Osteocyte (in vitro differentiated cells): ENCODE measurements around the gene OR6B3. TPM values are rescaled to one million over a fixed set of nuclear protein-coding genes. Genes with fewer than 3 reads are reported as not detected.

Experiments
- DNase-seq: peaks from one replicate; pipeline ENCODE4 v3.0.0; 2021; ENCODE audit warnings: mixed read lengths; ENCODE audit not compliant: unreplicated experiment; ENCODE audit errors: extremely low spot score
- H3K27ac Mint-ChIP-seq: one replicate; pipeline ENCODE4 v1.8.0; 2021; ENCODE audit warnings: mild to moderate bottlenecking, mixed read lengths; ENCODE audit not compliant: unreplicated experiment
- H3K27me3 Mint-ChIP-seq: one replicate; pipeline ENCODE4 v1.8.0; 2021; ENCODE audit warnings: mixed read lengths; ENCODE audit not compliant: unreplicated experiment
- H3K36me3 Mint-ChIP-seq: one replicate; pipeline ENCODE4 v1.8.0; 2021; ENCODE audit warnings: mixed read lengths; ENCODE audit not compliant: unreplicated experiment
- H3K4me1 Mint-ChIP-seq: one replicate; pipeline ENCODE4 v1.8.0; 2021; ENCODE audit warnings: mixed read lengths; ENCODE audit not compliant: unreplicated experiment
- H3K4me3 Mint-ChIP-seq: one replicate; pipeline ENCODE4 v1.8.0; 2021; ENCODE audit warnings: mild to moderate bottlenecking, moderate library complexity, mixed read lengths; ENCODE audit not compliant: unreplicated experiment
- H3K9me3 Mint-ChIP-seq: one replicate; pipeline ENCODE4 v1.8.0; 2021; ENCODE audit warnings: mixed read lengths; ENCODE audit not compliant: unreplicated experiment
- CTCF ChIP-seq: fragments of 200-600 bp; sonication (generic); IDR thresholded peaks from 2 replicates; pipeline ENCODE4 v1.5.0; 2021; ENCODE audit warnings: antibody characterized with exemption, mild to moderate bottlenecking, moderate library complexity
- total RNA-seq: library from RNA; stranded (reverse); gene quantifications from 2 replicates; pipeline ENCODE4 v1.2.1, GENCODE V29; 2021

OR6B3 gene
- total RNA-seq, 1 donor from 2014 or later, result not detected

GRCh38 chr2:240037358-240037757 lies 16.0 kb downstream of the OR6B3 start:
- Mint-ChIP-seq H3K9me3 (no peaks in the 10 kb centered on the region), H3K4me1 (no peaks in the 10 kb centered on the region), H3K27ac (no peak overlapping the region), H3K27me3 (peaks cover 36% of the 10 kb centered on the region), H3K4me3 (no peak overlapping the region), H3K36me3 (no peaks in the 10 kb centered on the region)
- TF ChIP-seq CTCF, result no peak
- DNase-seq, result no peak

GRCh38 chr2:240033330-240033678 lies 20.0 kb downstream of the OR6B3 start:
- H3K27me3 Mint-ChIP-seq, result peaks cover 46% of the 10 kb centered on the region
- no peak overlapping the region for H3K4me3 Mint-ChIP-seq

GRCh38 chr2:240032406-240033329 lies 20.7 kb downstream of the OR6B3 start:
- Mint-ChIP-seq H3K9me3 (no peaks in the 10 kb centered on the region), H3K27me3 (peaks cover 46% of the 10 kb centered on the region), H3K27ac (no peak overlapping the region), H3K36me3 (no peaks in the 10 kb centered on the region), H3K4me3 (no peak overlapping the region), H3K4me1 (no peaks in the 10 kb centered on the region)
- no peak for TF ChIP-seq CTCF
- no peak for DNase-seq

More at GRCh38 chr2:240033330-240033678, 20.0 kb downstream of the OR6B3 start:
- Mint-ChIP-seq H3K27ac (no peak overlapping the region), H3K9me3 (no peaks in the 10 kb centered on the region), H3K4me1 (no peaks in the 10 kb centered on the region), H3K36me3 (no peaks in the 10 kb centered on the region)
- DNase-seq, result no peak
- TF ChIP-seq CTCF, result no peak

GRCh38 chr2:240030379-240031094 lies 22.8 kb downstream of the OR6B3 start, which contains the start of gene OR6B2:
TSS of gene OR6B2 (minus strand) at chr2:240030429. CDS start at chr2:240030429, 0 bp downstream.
- Mint-ChIP-seq H3K4me1 (peaks cover 2% of the 10 kb centered on the region), H3K36me3 (no peaks in the 10 kb centered on the region), H3K27ac (no peak within 1 kb of the TSS), H3K27me3 (peaks cover 33% of the 10 kb centered on the region), H3K9me3 (no peaks in the 10 kb centered on the region), H3K4me3 (no peak within 1 kb of the TSS)
- no peak for DNase-seq
- TF ChIP-seq CTCF, result no peak

- DNase-seq, result no peak
- H3K4me1 Mint-ChIP-seq, result peaks cover 19% of the 10 kb centered on the region
- peaks cover 10% of the 10 kb centered on the region for H3K36me3 Mint-ChIP-seq
- no peaks in the 10 kb centered on the region for H3K9me3 Mint-ChIP-seq
- TF ChIP-seq CTCF, result no peak
- H3K27ac Mint-ChIP-seq, result peak overlapping the region; percentile 88
- peaks cover 2% of the 10 kb centered on the region for H3K27me3 Mint-ChIP-seq
- H3K4me3 Mint-ChIP-seq, result peak overlapping the region; percentile 88
These were observed 28.6 kb downstream of the OR6B3 start for GRCh38 chr2:240024766-240025165.
